Parathyroid adenoma (tissue), 2 donors: ENCODE measurements around the gene PTPN4.

Experiments
- H2AFZ ChIP-seq: fragments of 300-600 bp; sonication (generic); one replicate; pipeline ENCODE4 v1.7.0; 2017; ENCODE audit warnings: antibody characterized with exemption, mild to moderate bottlenecking
- H3K27ac ChIP-seq: fragments of 300-600 bp; sonication (generic); one replicate; pipeline ENCODE4 v1.7.0; 2017
- H3K27me3 ChIP-seq: fragments of 300-600 bp; sonication (generic); one replicate; pipeline ENCODE4 v1.7.0; 2017; ENCODE audit warnings: low read length; ENCODE audit not compliant: control insufficient read depth, insufficient read depth
- H3K36me3 ChIP-seq: fragments of 300-600 bp; sonication (generic); one replicate; pipeline ENCODE4 v1.7.0; 2017; ENCODE audit warnings: low read length; ENCODE audit not compliant: control insufficient read depth, insufficient read depth
- H3K4me1 ChIP-seq: fragments of 300-600 bp; sonication (generic); one replicate; pipeline ENCODE4 v1.7.0; 2017; ENCODE audit warnings: control low read depth
- H3K4me2 ChIP-seq: fragments of 300-600 bp; sonication (generic); one replicate; pipeline ENCODE4 v1.7.0; 2017; ENCODE audit warnings: low read length
- H3K4me3 ChIP-seq: fragments of 300-600 bp; sonication (generic); one replicate; pipeline ENCODE4 v1.7.0; 2017; ENCODE audit warnings: low read depth, low read length
- H3K79me2 ChIP-seq: fragments of 300-600 bp; sonication (generic); one replicate; pipeline ENCODE4 v1.7.0; 2017; ENCODE audit warnings: control low read depth
- H3K9ac ChIP-seq: fragments of 300-600 bp; sonication (generic); one replicate; pipeline ENCODE4 v1.7.0; 2017; ENCODE audit warnings: mild to moderate bottlenecking
- H3K9me3 ChIP-seq: fragments of 300-600 bp; sonication (generic); one replicate; pipeline ENCODE4 v1.7.0; 2017; ENCODE audit warnings: low read length; ENCODE audit not compliant: control insufficient read depth
- TF ChIP-seq, protein P1 (sequence below): fragments of 300-600 bp; sonication (generic); IDR thresholded peaks from one replicate; pipeline ENCODE4 v1.7.0; 2017; ENCODE audit warnings: antibody characterized with exemption, mild to moderate bottlenecking
- donor health status: primary hyperparathyroidism.

Gene PTPN4

DNA sequence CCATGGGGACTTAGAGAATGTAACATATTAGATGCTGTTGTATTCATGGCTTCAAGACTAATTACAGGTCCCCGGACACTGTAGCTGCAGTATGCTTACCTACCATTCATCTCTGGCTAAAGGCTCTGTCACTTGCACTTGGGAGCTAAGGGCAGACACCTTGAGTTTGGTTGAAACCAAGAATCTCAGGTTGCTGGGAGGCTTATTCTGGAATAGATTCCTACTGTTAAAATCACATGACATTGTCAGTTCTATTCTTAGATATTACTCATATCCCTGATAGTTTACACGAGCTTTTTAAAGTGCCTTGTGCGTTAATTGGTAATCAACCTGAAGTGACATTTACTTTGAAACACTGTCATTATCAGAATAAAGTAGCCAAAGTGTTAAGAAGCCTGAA is 180.2 kb downstream of the PTPN4 start:
- H3K9me3 ChIP-seq: no peaks in the 10 kb centered on the region
- H3K4me2 ChIP-seq: no peak overlapping the region
- no peak overlapping the region for H3K27ac ChIP-seq
- no peaks in the 10 kb centered on the region for H3K27me3 ChIP-seq
- no peak overlapping the region for H3K9ac ChIP-seq
- no peak overlapping the region for H2AFZ ChIP-seq
- H3K4me3 ChIP-seq: no peak overlapping the region
- TF ChIP-seq, protein P1, sequence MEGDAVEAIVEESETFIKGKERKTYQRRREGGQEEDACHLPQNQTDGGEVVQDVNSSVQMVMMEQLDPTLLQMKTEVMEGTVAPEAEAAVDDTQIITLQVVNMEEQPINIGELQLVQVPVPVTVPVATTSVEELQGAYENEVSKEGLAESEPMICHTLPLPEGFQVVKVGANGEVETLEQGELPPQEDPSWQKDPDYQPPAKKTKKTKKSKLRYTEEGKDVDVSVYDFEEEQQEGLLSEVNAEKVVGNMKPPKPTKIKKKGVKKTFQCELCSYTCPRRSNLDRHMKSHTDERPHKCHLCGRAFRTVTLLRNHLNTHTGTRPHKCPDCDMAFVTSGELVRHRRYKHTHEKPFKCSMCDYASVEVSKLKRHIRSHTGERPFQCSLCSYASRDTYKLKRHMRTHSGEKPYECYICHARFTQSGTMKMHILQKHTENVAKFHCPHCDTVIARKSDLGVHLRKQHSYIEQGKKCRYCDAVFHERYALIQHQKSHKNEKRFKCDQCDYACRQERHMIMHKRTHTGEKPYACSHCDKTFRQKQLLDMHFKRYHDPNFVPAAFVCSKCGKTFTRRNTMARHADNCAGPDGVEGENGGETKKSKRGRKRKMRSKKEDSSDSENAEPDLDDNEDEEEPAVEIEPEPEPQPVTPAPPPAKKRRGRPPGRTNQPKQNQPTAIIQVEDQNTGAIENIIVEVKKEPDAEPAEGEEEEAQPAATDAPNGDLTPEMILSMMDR: no peak
- no peaks in the 10 kb centered on the region for H3K36me3 ChIP-seq
- no peaks in the 10 kb centered on the region for H3K4me1 ChIP-seq
- no peaks in the 10 kb centered on the region for H3K79me2 ChIP-seq

GRCh38 chr2:119940856-119941255 is 181.1 kb downstream of the PTPN4 start:
- no peaks in the 10 kb centered on the region for H3K27me3 ChIP-seq
- H3K4me3 ChIP-seq: no peak overlapping the region
- H3K9ac ChIP-seq: no peak overlapping the region
- H3K79me2 ChIP-seq: no peaks in the 10 kb centered on the region
- H3K9me3 ChIP-seq: no peaks in the 10 kb centered on the region
- no peak overlapping the region for H2AFZ ChIP-seq
- H3K27ac ChIP-seq: no peak overlapping the region
- no peaks in the 10 kb centered on the region for H3K4me1 ChIP-seq
- no peak overlapping the region for H3K4me2 ChIP-seq
- TF ChIP-seq, protein P1: no peak
- no peaks in the 10 kb centered on the region for H3K36me3 ChIP-seq

DNA sequence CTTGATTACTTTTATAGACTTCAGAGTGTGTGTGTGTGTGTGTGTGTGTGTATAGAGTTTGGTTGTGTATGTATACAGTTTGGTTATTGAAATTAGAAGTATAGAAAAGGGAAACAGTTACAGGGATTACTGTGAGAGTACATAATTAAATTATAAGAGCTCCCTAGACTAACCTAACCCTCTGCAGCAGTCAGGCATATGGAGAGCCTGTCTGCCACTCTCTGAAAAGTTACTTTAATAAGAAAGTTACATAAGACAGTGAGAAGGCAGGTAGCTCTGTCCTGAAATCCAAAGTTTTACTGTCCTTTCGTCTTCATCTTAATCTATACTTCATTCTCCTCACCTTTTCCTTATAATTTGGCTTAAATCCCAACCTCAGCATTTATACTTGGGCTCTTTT is 181.7 kb downstream of the PTPN4 start:
- Histone ChIP-seq H3K27me3 (no peaks in the 10 kb centered on the region), H3K36me3 (no peaks in the 10 kb centered on the region), H3K9me3 (no peaks in the 10 kb centered on the region), H3K9ac (no peak overlapping the region), H3K79me2 (no peaks in the 10 kb centered on the region), H3K4me3 (no peak overlapping the region), H3K4me2 (no peak overlapping the region), H3K4me1 (no peaks in the 10 kb centered on the region), H3K27ac (no peak overlapping the region), H2AFZ (no peak overlapping the region)
- TF ChIP-seq, protein P1: no peak

- Histone ChIP-seq H3K4me1 (no peaks in the 10 kb centered on the region), H3K36me3 (no peaks in the 10 kb centered on the region), H3K27me3 (no peaks in the 10 kb centered on the region), H3K9ac (no peak overlapping the region), H3K79me2 (no peaks in the 10 kb centered on the region), H2AFZ (no peak overlapping the region), H3K4me2 (no peak overlapping the region), H3K9me3 (no peaks in the 10 kb centered on the region), H3K4me3 (no peak overlapping the region), H3K27ac (no peak overlapping the region)
- TF ChIP-seq, protein P1: no peak
Measured at GRCh38 chr2:119941981-119942513, 182.3 kb downstream of the PTPN4 start.

DNA sequence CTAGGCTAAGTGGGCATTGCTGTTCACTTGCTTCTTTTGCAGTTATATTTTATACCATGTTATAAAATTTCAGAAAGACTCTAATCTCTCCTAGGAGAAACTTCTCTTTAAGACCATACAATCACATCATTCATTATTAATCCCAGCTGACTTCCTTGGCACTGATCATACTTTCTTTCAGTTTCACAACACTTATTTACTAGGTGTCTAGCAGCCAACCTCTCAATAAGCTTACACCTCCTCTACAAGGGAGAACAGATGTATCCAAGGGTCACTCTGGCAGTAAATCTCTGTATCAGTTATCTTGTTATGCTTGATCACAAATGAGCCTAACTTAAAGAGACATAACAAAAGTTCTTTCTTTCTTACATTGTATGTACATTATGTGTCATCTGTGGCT is 183.3 kb downstream of the PTPN4 start:
- no peaks in the 10 kb centered on the region for H3K27me3 ChIP-seq
- no peaks in the 10 kb centered on the region for H3K79me2 ChIP-seq
- H3K4me2 ChIP-seq: no peak overlapping the region
- TF ChIP-seq, protein P1: no peak
- H3K4me1 ChIP-seq: no peaks in the 10 kb centered on the region
- H3K4me3 ChIP-seq: no peak overlapping the region
- no peak overlapping the region for H3K9ac ChIP-seq
- H3K9me3 ChIP-seq: no peaks in the 10 kb centered on the region
- H3K27ac ChIP-seq: no peak overlapping the region
- no peaks in the 10 kb centered on the region for H3K36me3 ChIP-seq
- H2AFZ ChIP-seq: no peak overlapping the region
